ENCODE data around the gene TSPAN6. TPM values are rescaled to one million over a fixed set of nuclear protein-coding genes. Genes with fewer than 3 reads are reported as not detected.

Gene TSPAN6
- total and polyA plus RNA-seq, 9 of the 15 experiments (the other 6 are each of a cell fraction or from before 2014, with no cell fraction given), result 0.04 to 0.68 (median 0.11) TPM; not detected in 6

DNA sequence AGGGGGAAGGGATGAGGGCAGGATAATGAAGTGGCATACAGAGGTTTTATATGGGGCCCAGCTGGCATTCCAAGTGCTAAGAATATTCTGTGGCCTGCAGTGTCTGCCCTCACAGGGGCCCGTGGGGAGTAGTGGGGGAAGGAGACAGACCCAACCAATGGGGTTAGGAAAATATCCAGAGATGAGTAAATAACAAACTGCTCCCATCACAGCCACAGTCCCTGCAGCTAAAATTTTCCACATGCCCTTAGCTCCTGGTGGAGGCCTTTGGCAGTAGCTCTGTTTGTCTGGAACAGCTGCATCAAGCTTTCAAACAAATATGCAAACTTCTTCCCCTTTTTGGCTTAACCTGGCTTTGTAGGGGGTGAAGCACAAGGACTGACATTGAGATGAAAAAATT, 10.5 kb upstream of the TSPAN6 start:
- in situ Hi-C loops (cut with MboI), result no loop called here
- Histone ChIP-seq H3K4me2 (ENCODE audit: insufficient read depth, low read length) (no peak overlapping the region), H3K9ac (ENCODE audit: insufficient read depth in 1 of 2, low read depth in 2 of 2, low read length in 2 of 2) (no peak overlapping the region), H3K9me1 (ENCODE audit: control insufficient read depth, insufficient read depth, low read length) (no peaks in the 10 kb centered on the region), H2AFZ (ENCODE audit: low read depth, low read length) (no peak overlapping the region), H3K27ac (ENCODE audit: extremely low read depth, low read depth, low read length) (no peak overlapping the region), H3K27me3 (ENCODE audit: control insufficient read depth in 2 of 2, insufficient read depth in 2 of 2, low read length in 2 of 2) (no peaks in the 10 kb centered on the region), H3K4me3 (no peak overlapping the region), H4K20me1 (replicated peaks; ENCODE audit: control insufficient read depth, insufficient read depth, low read length) (no peaks in the 10 kb centered on the region), H3K36me3 (ENCODE audit: control insufficient read depth, insufficient read depth, low read length) (no peaks in the 10 kb centered on the region), H3K9me3 (replicated peaks; ENCODE audit: control insufficient read depth, insufficient read depth, low read depth, low read length) (no peaks in the 10 kb centered on the region), H3K4me1 (replicated peaks in 1 of 2; ENCODE audit: control insufficient read depth in 2 of 2, insufficient read depth in 2 of 2, low read length in 2 of 2) (no peaks in the 10 kb centered on the region), H3K79me2 (ENCODE audit: control insufficient read depth, insufficient read depth, low read length) (no peaks in the 10 kb centered on the region)
- 0% methylated on average over 1 of the region's 1 CpG for WGBS (ENCODE audit: insufficient coverage, low coverage, missing lambda C conversion rate)
- FAIRE-seq, result no peak
- POLR2A ChIA-PET, result no interaction called here
- no peak for ATAC-seq
- intact Hi-C loops (cut with micrococcal nuclease), result no loop called here
- CTCF ChIA-PET (ENCODE audit: low intra/inter-chr PET ratio), result no interaction called here
- no TSS peak for BruUV-seq (replicated peaks)
- TF ChIP-seq, protein P1, sequence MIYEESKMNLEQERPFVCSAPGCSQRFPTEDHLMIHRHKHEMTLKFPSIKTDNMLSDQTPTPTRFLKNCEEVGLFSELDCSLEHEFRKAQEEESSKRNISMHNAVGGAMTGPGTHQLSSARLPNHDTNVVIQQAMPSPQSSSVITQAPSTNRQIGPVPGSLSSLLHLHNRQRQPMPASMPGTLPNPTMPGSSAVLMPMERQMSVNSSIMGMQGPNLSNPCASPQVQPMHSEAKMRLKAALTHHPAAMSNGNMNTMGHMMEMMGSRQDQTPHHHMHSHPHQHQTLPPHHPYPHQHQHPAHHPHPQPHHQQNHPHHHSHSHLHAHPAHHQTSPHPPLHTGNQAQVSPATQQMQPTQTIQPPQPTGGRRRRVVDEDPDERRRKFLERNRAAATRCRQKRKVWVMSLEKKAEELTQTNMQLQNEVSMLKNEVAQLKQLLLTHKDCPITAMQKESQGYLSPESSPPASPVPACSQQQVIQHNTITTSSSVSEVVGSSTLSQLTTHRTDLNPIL (CRISPR knock-in tag; IDR thresholded peaks at IDR 0.05), result no peak
- no peak for TF ChIP-seq CBFB (CRISPR knock-in tag; IDR thresholded peaks at IDR 0.05)
- no peak for TF ChIP-seq ZNF77 (CRISPR knock-in tag; IDR thresholded peaks at IDR 0.05)
- no peak for DNase-seq (ENCODE audit: extremely low read depth in 1 of 4, low spot score in 3 of 4)

DNA sequence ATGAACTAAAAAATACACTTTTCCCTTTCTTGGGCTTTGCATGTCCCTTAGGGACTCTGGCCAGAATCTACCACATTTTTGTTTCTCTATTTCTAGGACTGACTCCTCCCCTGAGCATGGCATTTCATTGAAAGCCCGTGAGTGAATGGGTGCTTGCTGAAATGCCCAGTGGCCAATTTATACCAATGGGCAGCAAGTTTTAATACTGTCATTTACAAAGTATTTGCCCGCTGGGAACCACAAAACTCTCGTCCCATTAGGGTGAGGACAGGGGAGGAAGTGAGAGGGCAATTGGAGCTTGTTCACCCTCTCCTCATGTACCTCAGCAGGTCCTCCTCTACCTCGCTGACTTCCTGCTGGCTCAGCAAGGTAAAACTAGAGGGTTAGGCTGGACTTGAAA, 8.5 kb upstream of the TSPAN6 start:
- no peak for FAIRE-seq
- ChIA-PET POLR2A (no interaction called here), CTCF (ENCODE audit: low intra/inter-chr PET ratio) (no interaction called here)
- no TSS peak for BruUV-seq (replicated peaks)
- H3K9me3 ChIP-seq (replicated peaks; ENCODE audit: control insufficient read depth, insufficient read depth, low read depth, low read length), result no peaks in the 10 kb centered on the region
- intact Hi-C loops (cut with micrococcal nuclease) (no loop called here), in situ Hi-C loops (cut with MboI) (no loop called here)
- H3K27ac ChIP-seq (ENCODE audit: extremely low read depth, low read depth, low read length), result no peak overlapping the region
- WGBS (ENCODE audit: insufficient coverage, low coverage, missing lambda C conversion rate), result 0% methylated on average over 4 of the region's 4 CpGs
- H3K9me1 ChIP-seq (ENCODE audit: control insufficient read depth, insufficient read depth, low read length), result no peaks in the 10 kb centered on the region
- H4K20me1 ChIP-seq (replicated peaks; ENCODE audit: control insufficient read depth, insufficient read depth, low read length), result no peaks in the 10 kb centered on the region
- H3K4me3 ChIP-seq, result no peak overlapping the region
- H2AFZ ChIP-seq (ENCODE audit: low read depth, low read length), result no peak overlapping the region
- H3K9ac ChIP-seq (ENCODE audit: insufficient read depth in 1 of 2, low read depth in 2 of 2, low read length in 2 of 2), result no peak overlapping the region
- H3K4me2 ChIP-seq (ENCODE audit: insufficient read depth, low read length), result no peak overlapping the region
- H3K36me3 ChIP-seq (ENCODE audit: control insufficient read depth, insufficient read depth, low read length), result no peaks in the 10 kb centered on the region
- H3K27me3 ChIP-seq (ENCODE audit: control insufficient read depth in 2 of 2, insufficient read depth in 2 of 2, low read length in 2 of 2), result no peaks in the 10 kb centered on the region
- no peaks in the 10 kb centered on the region for H3K4me1 ChIP-seq (replicated peaks in 1 of 2; ENCODE audit: control insufficient read depth in 2 of 2, insufficient read depth in 2 of 2, low read length in 2 of 2)
- no peaks in the 10 kb centered on the region for H3K79me2 ChIP-seq (ENCODE audit: control insufficient read depth, insufficient read depth, low read length)
- DNase-seq (ENCODE audit: extremely low read depth in 1 of 4, low spot score in 3 of 4), result no peak
- ATAC-seq, result no peak
- TF ChIP-seq SMAD3 (CRISPR knock-in tag; conservative IDR thresholded peaks at IDR 0.05), result no peak
- no peak for TF ChIP-seq ZNF766 (CRISPR knock-in tag; conservative IDR thresholded peaks at IDR 0.05)
- TF ChIP-seq ESRRA (IDR thresholded peaks at IDR 0.05; ENCODE audit: borderline replicate concordance, low read depth), result no peak
- no peak for TF ChIP-seq PCBP1 (IDR thresholded peaks at IDR 0.05; ENCODE audit: low read depth, low read length, poor library complexity, severe bottlenecking)
- no peak for TF ChIP-seq TBL1XR1 (IDR thresholded peaks at IDR 0.05; ENCODE audit: low read length in 2 of 2)
- TF ChIP-seq SPI1 (IDR thresholded peaks at IDR 0.05; ENCODE audit: borderline replicate concordance, low read depth, low read length), result no peak
- TF ChIP-seq XRCC5 (IDR thresholded peaks at IDR 0.05; ENCODE audit: low read depth, low read length), result no peak
- no peak for TF ChIP-seq ARHGAP35 (IDR thresholded peaks at IDR 0.05; ENCODE audit: partially characterized antibody)
- no peak for TF ChIP-seq NR2C2 (CRISPR knock-in tag; IDR thresholded peaks at IDR 0.05)
- no peak for TF ChIP-seq NR2C2 (tag; IDR thresholded peaks at IDR 0.05)
- TF ChIP-seq PHB (CRISPR knock-in tag; IDR thresholded peaks at IDR 0.05), result no peak
- TF ChIP-seq MTA2 (IDR thresholded peaks at IDR 0.05; ENCODE audit: low read depth), result no peak
- TF ChIP-seq TCFL5 (CRISPR knock-in tag; conservative IDR thresholded peaks at IDR 0.05), result no peak
- no peak for TF ChIP-seq SRSF9 (IDR thresholded peaks at IDR 0.05; ENCODE audit: borderline replicate concordance, low read depth, low read length)
- TF ChIP-seq ELK3 (CRISPR knock-in tag; IDR thresholded peaks at IDR 0.05), result no peak
